Activated T-helper 1 cell treated with anti-CD3 and anti-CD28 coated beads, Interleukin-12 subunit alpha, Interleukin-12 subunit beta, Interleukin-2, Interleukin-4 antibody, amounts not matched to agents 30 ng/mL and 10 ng/mL and 1 ng/mL, durations not matched to agents 14 hours and 24 hours and 36 hours (primary cell): Measurements from ENCODE around the gene CTRL. TPM values are rescaled to one million over a fixed set of nuclear protein-coding genes. Genes with fewer than 3 reads are reported as not detected.

ENCODE experiments used
- DNase-seq: peaks from one replicate; pipeline ENCODE4 v3.0.0; 2021; ENCODE audit warnings: low spot score
- H3K27ac Mint-ChIP-seq: one replicate; pipeline ENCODE4 v1.8.0; 2021; ENCODE audit warnings: mild to moderate bottlenecking, mixed read lengths
- H3K27me3 Mint-ChIP-seq: one replicate; pipeline ENCODE4 v1.8.0; 2022; ENCODE audit warnings: mild to moderate bottlenecking, moderate library complexity, mixed read lengths; ENCODE audit not compliant: insufficient read depth
- H3K36me3 Mint-ChIP-seq: one replicate; pipeline ENCODE4 v1.8.0; 2021; ENCODE audit warnings: low read depth, mixed read lengths
- H3K4me1 Mint-ChIP-seq: one replicate; pipeline ENCODE4 v1.8.0; 2021; ENCODE audit warnings: low read depth, mixed read lengths
- H3K4me3 Mint-ChIP-seq: one replicate; pipeline ENCODE4 v1.8.0; 2021; ENCODE audit warnings: mild to moderate bottlenecking, moderate library complexity, mixed read lengths
- H3K9me3 Mint-ChIP-seq: one replicate; pipeline ENCODE4 v1.8.0; 2021; ENCODE audit warnings: mixed read lengths
- intact Hi-C: fragments of 100-400 bp; cut with micrococcal nuclease; formaldehyde crosslinking; loops from one replicate; pipeline ENCODE4 v1.15.1; 2024
- total RNA-seq: library from RNA; stranded (reverse); gene quantifications from 2 replicates; pipeline ENCODE4 v1.2.3, GENCODE V29; 2022

CTRL gene
- total RNA-seq, 1 donor from 2014 or later: 5.5 TPM

DNA sequence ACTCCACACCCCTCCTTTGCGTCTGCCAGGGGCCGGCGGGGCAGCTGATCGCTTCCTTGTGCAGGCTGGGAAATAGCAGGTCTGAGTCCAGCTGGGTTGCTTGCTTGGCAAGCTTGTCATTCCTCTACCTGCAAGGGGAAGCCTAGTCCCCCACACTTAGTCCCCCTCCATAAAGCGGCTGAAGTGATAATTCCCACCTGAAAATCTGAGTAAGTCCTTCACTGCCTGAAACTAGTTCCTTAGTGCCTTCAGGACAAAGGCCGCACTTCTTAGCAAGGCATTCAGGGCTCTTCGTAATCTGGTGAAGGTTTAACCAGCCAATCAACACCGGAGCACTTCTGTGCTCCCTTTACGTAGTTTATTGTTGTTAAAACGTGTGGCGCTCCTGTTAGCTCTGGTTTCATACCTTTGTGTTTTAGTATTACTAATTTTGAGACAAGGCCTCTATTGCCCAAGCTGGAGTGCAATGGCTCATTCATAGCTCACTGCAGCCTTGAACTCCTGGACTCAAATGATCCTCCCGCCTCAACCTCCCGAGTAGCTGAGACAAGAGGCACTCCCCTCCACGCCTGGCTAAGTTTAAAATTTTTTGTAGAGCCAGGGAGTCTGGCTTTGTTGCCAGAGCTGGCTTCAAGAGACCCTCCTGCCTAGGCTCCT is 37.8 kb downstream of the CTRL start:
- H3K36me3 Mint-ChIP-seq: no peaks in the 10 kb centered on the region
- no peak for DNase-seq
- intact Hi-C loops: loop anchor here (1.0 to 5.0 kb wide), 13 partner anchors 21 to 373 kb away; partner anchors contain the start of genes ACD, DDX28, DUS2 and EDC4
- H3K27me3 Mint-ChIP-seq: no peaks in the 10 kb centered on the region
- H3K4me1 Mint-ChIP-seq: peaks cover 20% of the 10 kb centered on the region
- H3K27ac Mint-ChIP-seq: peak overlapping the region; percentile 96
- peak overlapping the region; percentile 98 for H3K4me3 Mint-ChIP-seq
- H3K9me3 Mint-ChIP-seq: no peaks in the 10 kb centered on the region

GRCh38 chr16:67892899-67893742 is 38.5 kb downstream of the CTRL start, which contains the start of gene PSKH1:
TSS of gene PSKH1 (plus strand) at chr16:67893254. CDS start at chr16:67908750, 15,496 bp downstream.
- Mint-ChIP-seq H3K36me3 (no peaks in the 10 kb centered on the region), H3K27ac (peak within 1 kb of the TSS; percentile 96), H3K4me1 (peaks cover 20% of the 10 kb centered on the region), H3K9me3 (no peaks in the 10 kb centered on the region), H3K27me3 (no peaks in the 10 kb centered on the region), H3K4me3 (peak within 1 kb of the TSS; percentile 98)
- DNase-seq: peak; percentile 88
- intact Hi-C loops: loop anchor here (1.0 to 5.0 kb wide), 13 partner anchors 20 to 372 kb away; partner anchors contain the start of genes ACD, DDX28, DUS2 and EDC4

GRCh38 chr16:67892375-67892774 is 39.3 kb downstream of the CTRL start:
- no peaks in the 10 kb centered on the region for H3K27me3 Mint-ChIP-seq
- H3K4me3 Mint-ChIP-seq: peak overlapping the region; percentile 83
- intact Hi-C loops: loop anchor here (2.0 to 5.0 kb wide), 2 partner anchors 26 to 170 kb away; no protein-coding TSS in a partner anchor
- H3K27ac Mint-ChIP-seq: peak overlapping the region; percentile 85
- no peak for DNase-seq
- H3K9me3 Mint-ChIP-seq: no peaks in the 10 kb centered on the region
- H3K4me1 Mint-ChIP-seq: peaks cover 20% of the 10 kb centered on the region
- no peaks in the 10 kb centered on the region for H3K36me3 Mint-ChIP-seq

- DNase-seq: no peak
- Mint-ChIP-seq H3K27ac (peak overlapping the region; percentile 12), H3K36me3 (peaks cover 13% of the 10 kb centered on the region), H3K27me3 (no peaks in the 10 kb centered on the region), H3K4me3 (no peak overlapping the region), H3K4me1 (peaks cover 8% of the 10 kb centered on the region), H3K9me3 (no peaks in the 10 kb centered on the region)
- intact Hi-C loops: no loop called here
Measured at GRCh38 chr16:67888331-67888730, 43.3 kb downstream of the CTRL start.

- intact Hi-C loops: no loop called here
- no peak overlapping the region for H3K4me3 Mint-ChIP-seq
- peaks cover 18% of the 10 kb centered on the region for H3K36me3 Mint-ChIP-seq
- H3K4me1 Mint-ChIP-seq: no peaks in the 10 kb centered on the region
- DNase-seq: no peak
- H3K27me3 Mint-ChIP-seq: no peaks in the 10 kb centered on the region
- no peaks in the 10 kb centered on the region for H3K9me3 Mint-ChIP-seq
- no peak overlapping the region for H3K27ac Mint-ChIP-seq
Measured at GRCh38 chr16:67886387-67886786, 45.3 kb downstream of the CTRL start.

DNA sequence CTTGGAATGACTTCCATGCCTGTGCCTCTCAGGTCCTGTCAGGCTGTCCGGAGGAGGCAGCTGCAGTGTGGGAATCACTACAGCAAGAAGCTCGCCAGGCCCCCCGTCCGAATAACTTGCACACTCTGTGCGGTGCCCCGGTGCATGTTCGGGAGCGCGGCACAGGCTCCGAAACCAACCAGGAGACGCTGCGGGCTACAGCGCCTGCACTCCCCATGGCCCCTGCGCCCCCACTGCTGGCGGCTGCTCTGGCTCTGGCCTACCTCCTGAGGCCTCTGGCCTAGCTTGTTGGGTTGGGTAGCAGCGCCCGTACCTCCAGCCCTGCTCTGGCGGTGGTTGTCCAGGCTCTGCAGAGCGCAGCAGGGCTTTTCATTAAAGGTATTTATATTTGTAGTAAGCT is 45.7 kb downstream of the CTRL start:
- Mint-ChIP-seq H3K27me3 (no peaks in the 10 kb centered on the region), H3K9me3 (no peaks in the 10 kb centered on the region), H3K27ac (no peak overlapping the region), H3K4me1 (no peaks in the 10 kb centered on the region), H3K36me3 (peaks cover 22% of the 10 kb centered on the region), H3K4me3 (no peak overlapping the region)
- no peak for DNase-seq
- intact Hi-C loops: no loop called here

- H3K4me3 Mint-ChIP-seq: no peak overlapping the region
- DNase-seq: no peak
- H3K27ac Mint-ChIP-seq: no peak overlapping the region
- intact Hi-C loops: no loop called here
- H3K4me1 Mint-ChIP-seq: no peaks in the 10 kb centered on the region
- no peaks in the 10 kb centered on the region for H3K27me3 Mint-ChIP-seq
- H3K36me3 Mint-ChIP-seq: peaks cover 23% of the 10 kb centered on the region
- H3K9me3 Mint-ChIP-seq: no peaks in the 10 kb centered on the region
Measured at GRCh38 chr16:67885545-67885944, 46.1 kb downstream of the CTRL start.

DNA sequence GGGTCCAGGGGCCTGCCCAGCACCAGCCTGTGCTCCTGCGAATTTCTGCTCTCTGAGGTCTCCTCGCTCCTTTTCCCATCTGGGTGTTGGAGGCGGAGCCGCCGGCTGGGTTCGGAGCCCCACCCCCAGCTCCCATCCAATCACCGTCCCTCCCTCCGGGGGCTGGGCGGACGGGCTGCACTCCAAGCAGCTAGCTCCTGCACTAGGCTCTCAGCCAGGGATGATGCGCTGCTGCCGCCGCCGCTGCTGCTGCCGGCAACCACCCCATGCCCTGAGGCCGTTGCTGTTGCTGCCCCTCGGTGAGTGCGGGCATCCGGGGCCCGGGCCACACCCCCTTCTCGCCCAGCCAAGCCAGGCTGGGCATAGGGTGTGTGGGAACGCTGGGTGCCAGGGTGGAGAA is 47.0 kb downstream of the CTRL start, which contains the start of gene NRN1L:
NRN1L (plus strand) TSS at position 202 of the 400 bp plus-strand sequence; CDS start at position 221, 19 bp downstream.
- no peak within 1 kb of the TSS for H3K27ac Mint-ChIP-seq
- no peaks in the 10 kb centered on the region for H3K27me3 Mint-ChIP-seq
- no peak for DNase-seq
- H3K4me1 Mint-ChIP-seq: no peaks in the 10 kb centered on the region
- H3K36me3 Mint-ChIP-seq: peaks cover 29% of the 10 kb centered on the region
- no peaks in the 10 kb centered on the region for H3K9me3 Mint-ChIP-seq
- H3K4me3 Mint-ChIP-seq: no peak within 1 kb of the TSS
- intact Hi-C loops: no loop called here

DNA sequence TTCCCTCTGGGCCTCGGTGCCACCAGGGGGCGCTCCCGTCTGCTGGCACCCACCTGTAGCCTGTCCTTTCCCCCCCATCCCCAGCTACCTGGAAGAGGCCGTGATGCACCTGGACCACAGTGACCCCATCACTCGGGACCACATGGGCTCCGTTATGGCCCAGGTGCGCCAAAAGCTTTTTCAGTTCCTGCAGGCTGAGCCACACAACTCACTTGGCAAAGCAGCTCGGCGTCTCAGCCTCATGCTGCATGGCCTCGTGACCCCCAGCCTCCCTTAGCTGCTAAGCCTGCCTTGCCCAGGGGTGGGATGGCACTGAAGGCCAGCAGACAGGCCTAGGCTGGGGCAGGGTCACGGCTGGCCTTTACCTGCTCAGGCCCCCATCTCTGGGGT is 47.8 kb downstream of the CTRL start:
- H3K9me3 Mint-ChIP-seq: no peaks in the 10 kb centered on the region
- H3K4me1 Mint-ChIP-seq: no peaks in the 10 kb centered on the region
- H3K27me3 Mint-ChIP-seq: no peaks in the 10 kb centered on the region
- intact Hi-C loops: loop anchor here (1.0 kb wide), 2 partner anchors 44 to 156 kb away; no protein-coding TSS in a partner anchor
- H3K27ac Mint-ChIP-seq: no peak overlapping the region
- H3K4me3 Mint-ChIP-seq: no peak overlapping the region
- DNase-seq: peak; percentile 56
- H3K36me3 Mint-ChIP-seq: peaks cover 37% of the 10 kb centered on the region

GRCh38 chr16:67883146-67883871 is 48.4 kb downstream of the CTRL start:
- Mint-ChIP-seq H3K4me1 (no peaks in the 10 kb centered on the region), H3K27ac (no peak overlapping the region), H3K27me3 (no peaks in the 10 kb centered on the region), H3K9me3 (no peaks in the 10 kb centered on the region), H3K4me3 (no peak overlapping the region), H3K36me3 (peaks cover 42% of the 10 kb centered on the region)
- intact Hi-C loops: loop anchor here (1.0 kb wide), 2 partner anchors 45 to 157 kb away; no protein-coding TSS in a partner anchor
- no peak for DNase-seq

DNA sequence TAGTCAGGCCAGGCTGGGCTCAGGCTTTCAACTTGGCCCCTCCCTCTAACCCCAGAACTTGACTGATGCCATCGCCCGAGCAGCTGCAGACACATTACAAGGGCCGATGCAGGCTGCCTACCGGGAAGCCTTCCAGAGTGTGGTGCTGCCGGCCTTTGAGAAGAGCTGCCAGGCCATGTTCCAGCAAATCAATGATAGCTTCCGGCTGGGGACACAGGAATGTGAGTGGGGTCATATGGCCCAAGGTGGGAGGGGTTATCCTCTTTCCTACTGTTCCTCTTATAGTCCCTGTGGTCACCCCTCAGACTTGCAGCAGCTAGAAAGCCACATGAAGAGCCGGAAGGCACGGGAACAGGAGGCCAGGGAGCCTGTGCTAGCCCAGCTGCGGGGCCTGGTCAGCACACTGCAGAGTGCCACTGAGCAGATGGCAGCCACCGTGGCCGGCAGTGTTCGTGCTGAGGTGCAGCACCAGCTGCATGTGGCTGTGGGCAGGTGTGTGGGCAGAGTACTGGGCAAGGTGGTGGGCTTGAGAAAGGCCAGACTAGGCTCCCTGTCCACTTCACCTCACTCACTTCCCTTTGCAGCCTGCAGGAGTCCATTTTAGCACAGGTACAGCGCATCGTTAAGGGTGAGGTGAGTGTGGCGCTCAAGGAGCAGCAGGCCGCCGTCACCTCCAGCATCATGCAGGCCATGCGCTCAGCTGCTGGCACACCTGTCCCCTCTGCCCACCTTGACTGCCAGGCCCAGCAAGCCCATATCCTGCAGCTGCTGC is 49.1 kb downstream of the CTRL start:
- no peaks in the 10 kb centered on the region for H3K27me3 Mint-ChIP-seq
- H3K4me3 Mint-ChIP-seq: no peak overlapping the region
- no peak overlapping the region for H3K27ac Mint-ChIP-seq
- no peaks in the 10 kb centered on the region for H3K4me1 Mint-ChIP-seq
- intact Hi-C loops: loop anchor here (1.0 kb wide), 2 partner anchors 46 to 158 kb away; no protein-coding TSS in a partner anchor
- peaks cover 49% of the 10 kb centered on the region for H3K36me3 Mint-ChIP-seq
- no peak for DNase-seq
- H3K9me3 Mint-ChIP-seq: no peaks in the 10 kb centered on the region

GRCh38 chr16:67881621-67882161 is 50.0 kb downstream of the CTRL start:
- no peaks in the 10 kb centered on the region for H3K27me3 Mint-ChIP-seq
- no peak overlapping the region for H3K27ac Mint-ChIP-seq
- peaks cover 56% of the 10 kb centered on the region for H3K36me3 Mint-ChIP-seq
- DNase-seq: no peak
- no peaks in the 10 kb centered on the region for H3K9me3 Mint-ChIP-seq
- no peaks in the 10 kb centered on the region for H3K4me1 Mint-ChIP-seq
- intact Hi-C loops: no loop called here
- H3K4me3 Mint-ChIP-seq: no peak overlapping the region
